Hepatocyte (in vitro differentiated cells): ENCODE measurements around the gene PCLO. TPM values are rescaled to one million over a fixed set of nuclear protein-coding genes. Genes with fewer than 3 reads are reported as not detected.

Experiments
- DNase-seq: peaks from one replicate; pipeline ENCODE4 v3.0.0-alpha.2; 2016; ENCODE audit warnings: low spot score
- H2AFZ ChIP-seq: fragments of 200-600 bp; sonication (generic); 2 replicates; pipeline ENCODE4 v1.6.0; 2016; ENCODE audit warnings: antibody characterized with exemption, mild to moderate bottlenecking
- H3K27ac ChIP-seq: fragments of 200-600 bp; sonication (generic); 2 replicates; pipeline ENCODE4 v1.5.1; 2016; ENCODE audit warnings: mild to moderate bottlenecking
- H3K27me3 ChIP-seq: fragments of 200-600 bp; sonication (generic); 2 replicates; pipeline ENCODE4 v1.6.1; 2016
- H3K36me3 ChIP-seq: fragments of 200-600 bp; sonication (generic); replicated peaks from 2 replicates; pipeline ENCODE4 v1.5.1; 2016; ENCODE audit warnings: low read depth; ENCODE audit not compliant: insufficient read depth
- H3K4me1 ChIP-seq: fragments of 200-600 bp; sonication (generic); 2 replicates; pipeline ENCODE4 v1.5.1; 2016; ENCODE audit warnings: mild to moderate bottlenecking, moderate library complexity; ENCODE audit not compliant: insufficient read depth
- H3K4me2 ChIP-seq: fragments of 200-600 bp; sonication (generic); 2 replicates; pipeline ENCODE4 v1.6.0; 2016
- H3K4me3 ChIP-seq: fragments of 200-600 bp; sonication (generic); 2 replicates; pipeline ENCODE4 v1.5.1; 2016; ENCODE audit warnings: mild to moderate bottlenecking
- H3K79me2 ChIP-seq: fragments of 200-600 bp; sonication (generic); 2 replicates; pipeline ENCODE4 v1.6.0; 2017; ENCODE audit warnings: mild to moderate bottlenecking
- H3K9me2 ChIP-seq: fragments of 200-600 bp; sonication (generic); replicated peaks from 2 replicates; pipeline ENCODE4 v1.6.0; 2017; ENCODE audit warnings: mild to moderate bottlenecking; ENCODE audit not compliant: insufficient read depth
- H3K9me3 ChIP-seq: fragments of 200-600 bp; sonication (generic); 2 replicates; pipeline ENCODE4 v1.5.1; 2016; ENCODE audit warnings: low read depth, mild to moderate bottlenecking
- H4K20me1 ChIP-seq: fragments of 200-600 bp; sonication (generic); 2 replicates; pipeline ENCODE4 v1.6.0; 2016; ENCODE audit warnings: mild to moderate bottlenecking; ENCODE audit not compliant: insufficient read depth, poor library complexity, severe bottlenecking
- EZH2 ChIP-seq: fragments of 200-600 bp; sonication (generic); IDR thresholded peaks from 2 replicates; pipeline ENCODE4 v1.6.1; 2016; ENCODE audit warnings: antibody characterized with exemption, mild to moderate bottlenecking, borderline replicate concordance
- EZH2phosphoT487 ChIP-seq: fragments of 200-600 bp; sonication (generic); IDR thresholded peaks from one replicate; pipeline ENCODE4 v1.6.1; 2018; ENCODE audit warnings: antibody characterized with exemption, mild to moderate bottlenecking, low read depth, moderate library complexity; ENCODE audit not compliant: unreplicated experiment, severe bottlenecking
- WGBS: methylation state at CpG from one replicate; pipeline ENCODE4 v1.1.6; 2016; ENCODE audit warnings: low lambda C conversion rate; ENCODE audit errors: missing lambda C conversion rate; 5-methylcytosine and 5-hydroxymethylcytosine counted together
- polyA plus RNA-seq: library from polyadenylated mRNA; unstranded; fragments of >200 nt; fragmentation: Nextera tagmentation; extraction: Ambion mirVana; gene quantifications from 2 replicates; pipeline ENCODE4 v1.2.1, GENCODE V29; 2016
- total RNA-seq: library from RNA; depleted of rRNA; stranded (reverse); fragments of >200 nt; gene quantifications from 2 replicates; pipeline ENCODE4 v1.2.3, GENCODE V29; 2014
- TF ChIP-seq, protein P1 (sequence below): fragments of 200-600 bp; sonication (generic); IDR thresholded peaks from 2 replicates; pipeline ENCODE4 v1.5.1; 2016; ENCODE audit warnings: antibody characterized with exemption, mild to moderate bottlenecking; ENCODE audit not compliant: poor library complexity

The PCLO gene
- total and polyA plus RNA-seq, 2 experiments from 2014 or later: 1.3 to 8.1 TPM

GRCh38 chr7:83143107-83143506, 19.6 kb downstream of the PCLO start:
- H3K4me3 ChIP-seq: no peak overlapping the region
- H3K36me3 ChIP-seq: no peaks in the 10 kb centered on the region
- H3K4me2 ChIP-seq: no peak overlapping the region
- no peaks in the 10 kb centered on the region for H3K27me3 ChIP-seq
- TF ChIP-seq, protein P1, sequence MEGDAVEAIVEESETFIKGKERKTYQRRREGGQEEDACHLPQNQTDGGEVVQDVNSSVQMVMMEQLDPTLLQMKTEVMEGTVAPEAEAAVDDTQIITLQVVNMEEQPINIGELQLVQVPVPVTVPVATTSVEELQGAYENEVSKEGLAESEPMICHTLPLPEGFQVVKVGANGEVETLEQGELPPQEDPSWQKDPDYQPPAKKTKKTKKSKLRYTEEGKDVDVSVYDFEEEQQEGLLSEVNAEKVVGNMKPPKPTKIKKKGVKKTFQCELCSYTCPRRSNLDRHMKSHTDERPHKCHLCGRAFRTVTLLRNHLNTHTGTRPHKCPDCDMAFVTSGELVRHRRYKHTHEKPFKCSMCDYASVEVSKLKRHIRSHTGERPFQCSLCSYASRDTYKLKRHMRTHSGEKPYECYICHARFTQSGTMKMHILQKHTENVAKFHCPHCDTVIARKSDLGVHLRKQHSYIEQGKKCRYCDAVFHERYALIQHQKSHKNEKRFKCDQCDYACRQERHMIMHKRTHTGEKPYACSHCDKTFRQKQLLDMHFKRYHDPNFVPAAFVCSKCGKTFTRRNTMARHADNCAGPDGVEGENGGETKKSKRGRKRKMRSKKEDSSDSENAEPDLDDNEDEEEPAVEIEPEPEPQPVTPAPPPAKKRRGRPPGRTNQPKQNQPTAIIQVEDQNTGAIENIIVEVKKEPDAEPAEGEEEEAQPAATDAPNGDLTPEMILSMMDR: no peak
- TF ChIP-seq EZH2phosphoT487: no peak
- TF ChIP-seq EZH2: no peak
- no peak overlapping the region for H3K27ac ChIP-seq
- H4K20me1 ChIP-seq: no peaks in the 10 kb centered on the region
- DNase-seq: no peak
- no peaks in the 10 kb centered on the region for H3K9me3 ChIP-seq
- H3K79me2 ChIP-seq: no peaks in the 10 kb centered on the region
- no peak overlapping the region for H2AFZ ChIP-seq
- H3K9me2 ChIP-seq: no peaks in the 10 kb centered on the region
- WGBS: 88% methylated on average over 1 of the region's 1 CpG
- no peaks in the 10 kb centered on the region for H3K4me1 ChIP-seq

DNA sequence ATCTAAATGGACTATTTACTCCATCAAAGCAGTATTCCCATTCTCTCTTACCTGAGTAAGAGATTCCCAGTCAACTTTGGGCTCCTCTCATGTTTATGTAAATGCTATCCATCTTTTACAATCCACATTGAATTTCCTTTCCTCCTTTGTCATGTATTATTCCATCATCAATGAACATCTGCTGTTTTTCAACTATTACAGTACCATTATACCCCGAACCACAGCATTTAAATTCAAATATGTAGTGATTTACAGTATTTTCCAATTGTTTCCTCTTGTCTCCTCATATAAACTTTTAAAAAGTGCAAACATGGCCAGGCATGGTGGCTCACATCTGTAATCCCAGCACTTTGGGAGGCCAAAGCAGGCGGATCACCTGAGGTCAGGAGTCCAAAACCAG, 20.3 kb downstream of the PCLO start:
- Histone ChIP-seq H3K4me2 (no peak overlapping the region), H3K79me2 (no peaks in the 10 kb centered on the region), H2AFZ (no peak overlapping the region), H3K27ac (no peak overlapping the region), H3K9me2 (no peaks in the 10 kb centered on the region), H3K36me3 (no peaks in the 10 kb centered on the region), H3K9me3 (no peaks in the 10 kb centered on the region), H3K4me1 (no peaks in the 10 kb centered on the region), H3K27me3 (no peaks in the 10 kb centered on the region), H4K20me1 (no peaks in the 10 kb centered on the region), H3K4me3 (no peak overlapping the region)
- no peak for DNase-seq
- WGBS: 81% methylated on average over 2 of the region's 2 CpGs
- TF ChIP-seq, protein P1: no peak
- TF ChIP-seq EZH2phosphoT487 (no peak), EZH2 (no peak)

DNA sequence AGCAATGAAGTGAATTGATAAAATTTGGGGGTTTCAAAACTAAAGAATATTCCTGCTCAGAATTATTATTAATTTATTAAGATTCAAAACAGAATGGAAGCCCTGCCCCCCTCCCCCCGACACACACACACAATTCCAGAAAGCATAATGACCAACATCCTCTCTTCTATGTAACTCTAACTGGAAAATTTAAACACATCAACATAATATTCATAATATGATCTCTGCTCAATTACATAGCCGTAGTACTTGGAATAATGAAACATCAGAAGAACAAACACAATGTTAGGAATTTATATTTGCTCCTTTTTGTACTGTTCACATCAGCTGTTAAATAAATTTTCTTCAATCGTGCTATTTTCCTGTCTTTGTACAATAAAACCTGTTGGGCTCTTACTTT, 20.8 kb downstream of the PCLO start:
- no peaks in the 10 kb centered on the region for H3K4me1 ChIP-seq
- H3K27me3 ChIP-seq: no peaks in the 10 kb centered on the region
- H4K20me1 ChIP-seq: no peaks in the 10 kb centered on the region
- no peak overlapping the region for H3K4me3 ChIP-seq
- no peak overlapping the region for H3K4me2 ChIP-seq
- H3K9me2 ChIP-seq: no peaks in the 10 kb centered on the region
- DNase-seq: no peak
- WGBS: 92% methylated on average over 3 of the region's 3 CpGs
- no peaks in the 10 kb centered on the region for H3K79me2 ChIP-seq
- no peaks in the 10 kb centered on the region for H3K9me3 ChIP-seq
- no peak overlapping the region for H3K27ac ChIP-seq
- no peaks in the 10 kb centered on the region for H3K36me3 ChIP-seq
- no peak overlapping the region for H2AFZ ChIP-seq
- TF ChIP-seq EZH2 (no peak), EZH2phosphoT487 (no peak)
- TF ChIP-seq, protein P1: no peak
